ENCODE measurements around the gene AP1G2.

Gene AP1G2

GRCh38 chr14:23567186-23568020, at the start of gene AP1G2:
AP1G2 (minus strand) TSS chr14:23567791; CDS start chr14:23567314, 477 bp downstream.
- DNase-seq (ENCODE audit: insufficient read length, low spot score) (peak; percentile 93), FAIRE-seq (no peak)
- no peak for TF ChIP-seq CTCF (IDR thresholded peaks at IDR 0.05; ENCODE audit: insufficient read depth, missing control alignments)

GRCh38 chr14:23615856-23616255, 48.3 kb upstream of the AP1G2 start:
- DNase-seq (ENCODE audit: insufficient read length, low spot score), result no peak
- TF ChIP-seq CTCF (IDR thresholded peaks at IDR 0.05; ENCODE audit: insufficient read depth, missing control alignments), result no peak
- no peak for FAIRE-seq

GRCh38 chr14:23614395-23614828, 46.8 kb upstream of the AP1G2 start:
- TF ChIP-seq CTCF (IDR thresholded peaks at IDR 0.05; ENCODE audit: insufficient read depth, missing control alignments), result no peak
- DNase-seq (ENCODE audit: insufficient read length, low spot score) (no peak), FAIRE-seq (no peak)

GRCh38 chr14:23613242-23614070, 45.9 kb upstream of the AP1G2 start:
- FAIRE-seq (no peak), DNase-seq (ENCODE audit: insufficient read length, low spot score) (no peak)
- TF ChIP-seq CTCF (IDR thresholded peaks at IDR 0.05; ENCODE audit: insufficient read depth, missing control alignments), result no peak

- no peak for FAIRE-seq
These were observed 45.2 kb upstream of the AP1G2 start for GRCh38 chr14:23612802-23613201.

GRCh38 chr14:23612354-23612732, 44.8 kb upstream of the AP1G2 start:
- DNase-seq (ENCODE audit: insufficient read length, low spot score), result no peak
- TF ChIP-seq CTCF (IDR thresholded peaks at IDR 0.05; ENCODE audit: insufficient read depth, missing control alignments), result no peak
- FAIRE-seq, result no peak

More at GRCh38 chr14:23612802-23613201, 45.2 kb upstream of the AP1G2 start:
- no peak for DNase-seq (ENCODE audit: insufficient read length, low spot score)
- no peak for TF ChIP-seq CTCF (IDR thresholded peaks at IDR 0.05; ENCODE audit: insufficient read depth, missing control alignments)
